HEK293 (cell line): ENCODE results near the gene ACER3.

Source experiments
- CTCF ChIA-PET: fragments of 350-600 bp; formaldehyde crosslinking; extraction: SDS; loops from one replicate; lab custom pipeline; 2021; ENCODE audit warnings: antibody characterized with exemption; lab: Yijun Ruan, JAX
- POLR2A ChIA-PET: fragments of 300-600 bp; formaldehyde crosslinking; extraction: SDS; loops from one replicate; lab custom pipeline; 2020; ENCODE audit warnings: antibody characterized with exemption, inconsistent platforms; lab: Yijun Ruan, JAX
- H3K27ac ChIP-seq: fragments of 200-500 bp; sonication (Bioruptor generic); 2 replicates; pipeline ENCODE4 v1.5.1; 2014; ENCODE audit warnings: low read depth, low read length, control low read depth, inconsistent platforms; ENCODE audit errors: extremely low read depth
- H3K36me3 ChIP-seq, 2 experiments: fragments of 200-500 bp in 1 of 2; sonication (Bioruptor generic) in 1 of 2; 1 replicate in 1 of 2; 2 replicates in 1 of 2; pipeline ENCODE4 v1.5.1; 2014 to 2017; ENCODE audit warnings: inconsistent platforms in 2 of 2, low read length in 2 of 2; ENCODE audit not compliant: control insufficient read depth in 2 of 2, insufficient read depth in 1 of 2
- H3K4me1 ChIP-seq: fragments of 200-500 bp; sonication (Bioruptor generic); 2 replicates; pipeline ENCODE4 v1.5.1; 2014; ENCODE audit warnings: mild to moderate bottlenecking, low read length, inconsistent platforms; ENCODE audit not compliant: control insufficient read depth, insufficient read depth
- H3K4me3 ChIP-seq: 2 replicates; pipeline ENCODE4 v1.5.1; 2011; ENCODE audit warnings: low read depth, mild to moderate bottlenecking, control low read depth, low read length, moderate library complexity
- H3K9me3 ChIP-seq: fragments of 200-500 bp; sonication (Bioruptor generic); 2 replicates; pipeline ENCODE4 v1.5.1; 2014; ENCODE audit warnings: low read depth, low read length, inconsistent platforms; ENCODE audit not compliant: control insufficient read depth, insufficient read depth
- IKZF3 ChIP-seq: fragments of 450-650 bp; IDR thresholded peaks from 2 replicates; pipeline ENCODE4 v1.5.0; 2018; ENCODE audit warnings: missing biosample characterization, mild to moderate bottlenecking, missing genetic modification characterization, moderate library complexity
- SP7 ChIP-seq: fragments of 450-650 bp; formaldehyde crosslinking; IDR thresholded peaks from 2 replicates; pipeline ENCODE4 v1.5.1; 2016; ENCODE audit warnings: missing biosample characterization, missing genetic modification characterization
- ZBTB11 ChIP-seq: fragments of 450-650 bp; formaldehyde crosslinking; conservative IDR thresholded peaks from 2 replicates; pipeline ENCODE4 v1.5.1; 2016; ENCODE audit warnings: low read depth, missing biosample characterization, missing genetic modification characterization
- ZBTB21 ChIP-seq: fragments of 450-650 bp; formaldehyde crosslinking; IDR thresholded peaks from 2 replicates; pipeline ENCODE4 v1.5.1; 2017; ENCODE audit warnings: missing biosample characterization, missing genetic modification characterization
- ZEB2 ChIP-seq: fragments of 450-650 bp; formaldehyde crosslinking; IDR thresholded peaks from 2 replicates; pipeline ENCODE4 v1.5.1; 2016; ENCODE audit warnings: missing biosample characterization, missing genetic modification characterization
- ZFP69B ChIP-seq: fragments of 450-650 bp; formaldehyde crosslinking; IDR thresholded peaks from 2 replicates; pipeline ENCODE4 v1.5.1; 2016; ENCODE audit warnings: missing biosample characterization, missing genetic modification characterization
- ZNF19 ChIP-seq: fragments of 450-650 bp; formaldehyde crosslinking; IDR thresholded peaks from 2 replicates; pipeline ENCODE4; 2016; ENCODE audit warnings: missing biosample characterization, missing genetic modification characterization, low read depth
- ZNF2 ChIP-seq: fragments of 450-650 bp; formaldehyde crosslinking; IDR thresholded peaks from 2 replicates; pipeline ENCODE4 v1.5.1; 2016; ENCODE audit warnings: missing biosample characterization, missing genetic modification characterization
- ZNF248 ChIP-seq: fragments of 450-650 bp; formaldehyde crosslinking; IDR thresholded peaks from 2 replicates; pipeline ENCODE4 v1.5.1; 2017; ENCODE audit warnings: missing biosample characterization, missing genetic modification characterization
- ZNF302 ChIP-seq: fragments of 450-650 bp; formaldehyde crosslinking; IDR thresholded peaks from 2 replicates; pipeline ENCODE4 v1.5.1; 2016; ENCODE audit warnings: missing biosample characterization, missing genetic modification characterization, low read depth
- ZNF350 ChIP-seq: fragments of 450-650 bp; formaldehyde crosslinking; IDR thresholded peaks from 2 replicates; pipeline ENCODE4 v1.5.0; 2017; ENCODE audit warnings: missing biosample characterization, mild to moderate bottlenecking, missing genetic modification characterization
- ZNF423 ChIP-seq: fragments of 450-650 bp; formaldehyde crosslinking; IDR thresholded peaks from 2 replicates; pipeline ENCODE4 v1.5.1; 2016; ENCODE audit warnings: missing biosample characterization, missing genetic modification characterization
- ZNF561 ChIP-seq: fragments of 450-650 bp; IDR thresholded peaks from 2 replicates; pipeline ENCODE4 v1.5.1; 2018; ENCODE audit warnings: missing biosample characterization, missing genetic modification characterization, borderline replicate concordance
- ZNF776 ChIP-seq: fragments of 450-650 bp; formaldehyde crosslinking; IDR thresholded peaks from 2 replicates; pipeline ENCODE4 v1.5.0; 2017; ENCODE audit warnings: missing biosample characterization, missing genetic modification characterization, borderline replicate concordance
- ZNF785 ChIP-seq: fragments of 450-650 bp; formaldehyde crosslinking; IDR thresholded peaks from 2 replicates; pipeline ENCODE4 v1.5.1; 2016; ENCODE audit warnings: missing biosample characterization, missing genetic modification characterization
- ZSCAN30 ChIP-seq: fragments of 450-650 bp; IDR thresholded peaks from 2 replicates; pipeline ENCODE4 v1.5.1; 2018; ENCODE audit warnings: missing biosample characterization, mild to moderate bottlenecking, missing genetic modification characterization, moderate library complexity
- TF ChIP-seq, protein P1 (sequence below): fragments of 450-650 bp; IDR thresholded peaks from 2 replicates; pipeline ENCODE4 v1.5.1; 2018; ENCODE audit warnings: missing biosample characterization, missing genetic modification characterization
- TF ChIP-seq, protein P2 (sequence below): fragments of 450-650 bp; formaldehyde crosslinking; IDR thresholded peaks from 2 replicates; pipeline ENCODE4 v1.5.1; 2016; ENCODE audit warnings: missing biosample characterization, missing genetic modification characterization

The ACER3 gene

DNA sequence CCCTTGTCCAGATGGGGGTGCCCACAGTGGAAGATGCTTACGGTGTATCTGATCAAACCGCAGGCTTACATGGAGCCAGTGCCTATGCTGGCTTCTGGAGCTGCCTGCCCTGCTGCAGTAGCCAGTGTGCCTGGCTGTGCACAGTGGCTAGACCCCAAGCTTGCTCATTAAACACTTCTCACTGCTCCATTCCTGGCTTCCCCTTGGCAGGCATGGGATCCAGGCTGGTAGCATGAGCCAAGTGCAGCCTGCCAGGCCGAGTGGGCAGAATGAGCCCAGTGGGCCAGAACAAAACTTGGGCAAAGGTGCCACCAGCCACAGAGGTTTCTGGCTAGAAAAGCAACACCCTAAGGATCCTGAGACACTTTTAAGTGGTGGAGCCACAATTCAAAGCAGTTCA is 118.1 kb downstream of the ACER3 start (continued):
- no peak for TF ChIP-seq ZNF2
- TF ChIP-seq ZNF302: no peak
- no peak for TF ChIP-seq ZNF785 (tag by site-specific recombination)
- no peak for TF ChIP-seq ZNF350 (tag by site-specific recombination)
- TF ChIP-seq ZSCAN30 (tag by site-specific recombination): no peak
- TF ChIP-seq ZBTB11 (tag by site-specific recombination): no peak
- no peak for TF ChIP-seq ZNF776
- no peak for TF ChIP-seq ZNF248 (tag by site-specific recombination)
- no peak for TF ChIP-seq ZNF423 (tag by site-specific recombination)
- TF ChIP-seq ZFP69B: no peak
- TF ChIP-seq, all 188 proteins: peak for 0

- TF ChIP-seq ZEB2 (tag by site-specific recombination) (no peak), IKZF3 (tag by site-specific recombination) (no peak), ZNF19 (tag by site-specific recombination) (no peak), ZBTB21 (tag by site-specific recombination) (no peak), SP7 (tag by site-specific recombination) (no peak), ZNF561 (no peak)
- TF ChIP-seq, protein P1, sequence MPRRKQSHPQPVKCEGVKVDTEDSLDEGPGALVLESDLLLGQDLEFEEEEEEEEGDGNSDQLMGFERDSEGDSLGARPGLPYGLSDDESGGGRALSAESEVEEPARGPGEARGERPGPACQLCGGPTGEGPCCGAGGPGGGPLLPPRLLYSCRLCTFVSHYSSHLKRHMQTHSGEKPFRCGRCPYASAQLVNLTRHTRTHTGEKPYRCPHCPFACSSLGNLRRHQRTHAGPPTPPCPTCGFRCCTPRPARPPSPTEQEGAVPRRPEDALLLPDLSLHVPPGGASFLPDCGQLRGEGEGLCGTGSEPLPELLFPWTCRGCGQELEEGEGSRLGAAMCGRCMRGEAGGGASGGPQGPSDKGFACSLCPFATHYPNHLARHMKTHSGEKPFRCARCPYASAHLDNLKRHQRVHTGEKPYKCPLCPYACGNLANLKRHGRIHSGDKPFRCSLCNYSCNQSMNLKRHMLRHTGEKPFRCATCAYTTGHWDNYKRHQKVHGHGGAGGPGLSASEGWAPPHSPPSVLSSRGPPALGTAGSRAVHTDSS (tag by site-specific recombination): no peak
- TF ChIP-seq, protein P2, sequence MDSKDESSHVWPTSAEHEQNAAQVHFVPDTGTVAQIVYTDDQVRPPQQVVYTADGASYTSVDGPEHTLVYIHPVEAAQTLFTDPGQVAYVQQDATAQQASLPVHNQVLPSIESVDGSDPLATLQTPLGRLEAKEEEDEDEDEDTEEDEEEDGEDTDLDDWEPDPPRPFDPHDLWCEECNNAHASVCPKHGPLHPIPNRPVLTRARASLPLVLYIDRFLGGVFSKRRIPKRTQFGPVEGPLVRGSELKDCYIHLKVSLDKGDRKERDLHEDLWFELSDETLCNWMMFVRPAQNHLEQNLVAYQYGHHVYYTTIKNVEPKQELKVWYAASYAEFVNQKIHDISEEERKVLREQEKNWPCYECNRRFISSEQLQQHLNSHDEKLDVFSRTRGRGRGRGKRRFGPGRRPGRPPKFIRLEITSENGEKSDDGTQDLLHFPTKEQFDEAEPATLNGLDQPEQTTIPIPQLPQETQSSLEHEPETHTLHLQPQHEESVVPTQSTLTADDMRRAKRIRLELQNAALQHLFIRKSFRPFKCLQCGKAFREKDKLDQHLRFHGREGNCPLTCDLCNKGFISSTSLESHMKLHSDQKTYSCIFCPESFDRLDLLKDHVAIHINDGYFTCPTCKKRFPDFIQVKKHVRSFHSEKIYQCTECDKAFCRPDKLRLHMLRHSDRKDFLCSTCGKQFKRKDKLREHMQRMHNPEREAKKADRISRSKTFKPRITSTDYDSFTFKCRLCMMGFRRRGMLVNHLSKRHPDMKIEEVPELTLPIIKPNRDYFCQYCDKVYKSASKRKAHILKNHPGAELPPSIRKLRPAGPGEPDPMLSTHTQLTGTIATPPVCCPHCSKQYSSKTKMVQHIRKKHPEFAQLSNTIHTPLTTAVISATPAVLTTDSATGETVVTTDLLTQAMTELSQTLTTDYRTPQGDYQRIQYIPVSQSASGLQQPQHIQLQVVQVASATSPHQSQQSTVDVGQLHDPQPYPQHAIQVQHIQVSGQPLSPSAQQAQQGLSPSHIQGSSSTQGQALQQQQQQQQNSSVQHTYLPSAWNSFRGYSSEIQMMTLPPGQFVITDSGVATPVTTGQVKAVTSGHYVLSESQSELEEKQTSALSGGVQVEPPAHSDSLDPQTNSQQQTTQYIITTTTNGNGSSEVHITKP (tag by site-specific recombination): no peak
- no peak overlapping the region for H3K4me3 ChIP-seq
- no peaks in the 10 kb centered on the region for H3K9me3 ChIP-seq
- H3K4me1 ChIP-seq: no peaks in the 10 kb centered on the region
- peaks cover 0 to 10% of the 10 kb centered on the region in 2 experiments; a peak in 1 of 3 replicates for H3K36me3 ChIP-seq
- ChIA-PET POLR2A (no interaction called here), CTCF (interaction anchor here (0.5 to 0.9 kb wide), 3 partner anchors 58 to 1176 kb away, joined by 3 read pairs; no protein-coding TSS in a partner anchor)
- H3K27ac ChIP-seq: no peak overlapping the region
Observed at GRCh38 chr11:76980196-76980595, 119.5 kb downstream of the ACER3 start.
